Neural progenitor cell (in vitro differentiated cells): ENCODE data around the gene HSD3B7.

Experiments
- EZH2 ChIP-seq: fragments of 200-600 bp; sonication (generic); IDR thresholded peaks from 2 replicates; pipeline ENCODE4 v1.6.1; 2017; ENCODE audit warnings: antibody characterized with exemption, mild to moderate bottlenecking, moderate library complexity
- TF ChIP-seq, protein P1 (sequence below): fragments of 200-600 bp; sonication (generic); IDR thresholded peaks from 2 replicates; pipeline ENCODE4 v1.5.1; 2017; ENCODE audit warnings: antibody characterized with exemption, mild to moderate bottlenecking

GRCh38 chr16:30946671-30947540 lies 38.1 kb upstream of the HSD3B7 start:
- TF ChIP-seq, protein P1, sequence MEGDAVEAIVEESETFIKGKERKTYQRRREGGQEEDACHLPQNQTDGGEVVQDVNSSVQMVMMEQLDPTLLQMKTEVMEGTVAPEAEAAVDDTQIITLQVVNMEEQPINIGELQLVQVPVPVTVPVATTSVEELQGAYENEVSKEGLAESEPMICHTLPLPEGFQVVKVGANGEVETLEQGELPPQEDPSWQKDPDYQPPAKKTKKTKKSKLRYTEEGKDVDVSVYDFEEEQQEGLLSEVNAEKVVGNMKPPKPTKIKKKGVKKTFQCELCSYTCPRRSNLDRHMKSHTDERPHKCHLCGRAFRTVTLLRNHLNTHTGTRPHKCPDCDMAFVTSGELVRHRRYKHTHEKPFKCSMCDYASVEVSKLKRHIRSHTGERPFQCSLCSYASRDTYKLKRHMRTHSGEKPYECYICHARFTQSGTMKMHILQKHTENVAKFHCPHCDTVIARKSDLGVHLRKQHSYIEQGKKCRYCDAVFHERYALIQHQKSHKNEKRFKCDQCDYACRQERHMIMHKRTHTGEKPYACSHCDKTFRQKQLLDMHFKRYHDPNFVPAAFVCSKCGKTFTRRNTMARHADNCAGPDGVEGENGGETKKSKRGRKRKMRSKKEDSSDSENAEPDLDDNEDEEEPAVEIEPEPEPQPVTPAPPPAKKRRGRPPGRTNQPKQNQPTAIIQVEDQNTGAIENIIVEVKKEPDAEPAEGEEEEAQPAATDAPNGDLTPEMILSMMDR = no peak
- no peak for TF ChIP-seq EZH2
